ENCODE measurements around the gene ADARB1.

GRCh38 chr21:45078371-45078770 is 4.0 kb downstream of the ADARB1 start:
- TF ChIP-seq CTCF (IDR thresholded peaks at IDR 0.05; ENCODE audit: poor library complexity) (no peak), EZH2 (IDR thresholded peaks at IDR 0.05; ENCODE audit: borderline replicate concordance) (no peak)
